HTR-8/SVneo (cell line): ENCODE measurements around the gene SF3B3.
"Not testable (repeated sequence)": the region's sequence is repeated elsewhere in the genome, so short reads cannot be mapped to it uniquely, and the experiment has no call there.

Experiments
- DNase-seq: peaks from one replicate; pipeline ENCODE4 v3.0.0; 2011; ENCODE audit warnings: low spot score, mixed read lengths; ENCODE audit not compliant: insufficient read length
- FAIRE-seq: peaks from 2 replicates; lab custom pipeline; 2011; peaks lifted over from hg19 to GRCh38; lab: Jason Lieb, UNC

Gene SF3B3

DNA sequence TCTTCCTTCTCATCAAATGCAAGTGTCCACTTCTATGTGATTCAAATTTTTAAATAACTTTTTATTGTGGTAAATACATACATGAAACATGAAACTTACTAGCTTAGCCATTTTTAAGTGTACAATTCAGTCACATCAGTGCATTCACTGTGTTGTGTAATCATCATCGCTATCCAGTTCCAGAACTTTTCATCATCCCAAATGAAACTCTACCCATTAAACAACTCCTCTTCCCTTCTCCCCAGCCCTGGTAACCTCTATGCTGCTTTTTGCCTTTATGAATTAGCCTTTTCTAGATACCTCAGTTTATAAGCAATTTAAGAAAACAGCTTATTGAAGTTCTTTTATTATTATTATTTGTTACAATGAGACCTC lies 81.7 kb downstream of the SF3B3 start:
- FAIRE-seq (no peak), DNase-seq (no peak)

DNA sequence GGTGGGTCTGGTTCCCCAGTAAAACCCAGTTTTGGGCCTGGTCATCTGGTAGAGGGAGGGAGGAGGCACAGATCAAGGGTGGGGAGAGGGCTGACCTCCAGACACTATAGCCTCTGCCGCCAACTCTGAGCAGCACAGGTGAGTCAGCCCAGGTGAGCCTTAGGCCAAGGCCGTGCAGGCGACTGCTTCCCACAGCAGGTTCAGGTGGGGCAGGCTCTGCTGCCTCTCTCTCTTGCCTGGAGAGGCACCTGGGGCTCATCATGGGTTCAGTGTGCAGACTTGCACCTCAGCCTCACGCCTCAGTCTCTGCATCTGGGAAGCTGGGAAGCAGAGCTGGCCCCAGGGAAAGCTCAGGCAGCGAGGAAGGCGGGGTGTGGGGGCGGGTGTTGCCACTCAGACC lies 84.9 kb downstream of the SF3B3 start:
- DNase-seq (no peak), FAIRE-seq (no peak)

DNA sequence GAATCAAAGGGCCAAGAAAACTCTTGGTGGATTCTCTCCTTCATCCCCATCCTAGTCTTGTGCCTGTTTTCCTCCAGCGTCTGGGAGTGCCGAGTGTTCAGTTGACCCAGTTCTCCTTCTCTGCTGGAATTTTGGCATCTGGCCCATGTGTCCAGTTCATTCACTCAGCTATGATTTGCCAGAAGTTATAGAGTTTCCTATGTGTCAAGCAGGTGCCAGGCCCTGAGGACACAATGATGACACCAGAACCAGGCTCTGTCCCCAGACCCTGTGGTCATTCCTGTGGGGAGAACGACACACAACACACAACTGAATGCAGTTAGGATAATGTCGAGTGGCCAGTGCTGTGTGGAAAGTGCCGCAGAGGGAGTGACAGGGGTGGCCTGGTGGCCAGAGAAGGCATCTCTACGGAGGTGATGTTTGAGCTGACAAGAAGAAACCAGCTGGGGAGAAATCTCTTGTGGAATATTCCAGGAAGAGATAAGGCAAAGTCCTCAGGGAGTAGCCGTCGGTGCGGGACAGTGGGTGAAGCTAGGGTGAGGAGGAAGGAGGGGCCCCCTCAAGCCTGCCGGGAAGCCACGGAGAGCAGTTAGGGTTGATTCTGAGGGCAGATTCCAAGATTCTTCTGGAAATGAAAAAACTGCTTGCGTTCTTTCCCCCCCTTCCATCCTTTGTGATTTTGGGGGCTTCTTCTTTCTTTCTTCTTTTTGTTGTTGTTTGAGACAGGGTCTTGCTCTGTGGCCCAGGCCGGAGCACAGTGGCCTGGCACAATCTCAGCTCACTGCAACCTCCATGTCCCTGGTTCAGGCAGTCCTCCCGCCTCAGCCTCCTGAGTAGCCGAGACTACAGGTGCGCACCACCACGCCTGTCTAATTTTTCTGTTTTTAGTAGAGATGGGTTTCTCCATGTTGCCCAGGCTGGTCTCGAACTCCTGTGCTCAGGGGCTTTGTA lies 86.9 kb downstream of the SF3B3 start:
- DNase-seq (no peak), FAIRE-seq (no peak)

DNA sequence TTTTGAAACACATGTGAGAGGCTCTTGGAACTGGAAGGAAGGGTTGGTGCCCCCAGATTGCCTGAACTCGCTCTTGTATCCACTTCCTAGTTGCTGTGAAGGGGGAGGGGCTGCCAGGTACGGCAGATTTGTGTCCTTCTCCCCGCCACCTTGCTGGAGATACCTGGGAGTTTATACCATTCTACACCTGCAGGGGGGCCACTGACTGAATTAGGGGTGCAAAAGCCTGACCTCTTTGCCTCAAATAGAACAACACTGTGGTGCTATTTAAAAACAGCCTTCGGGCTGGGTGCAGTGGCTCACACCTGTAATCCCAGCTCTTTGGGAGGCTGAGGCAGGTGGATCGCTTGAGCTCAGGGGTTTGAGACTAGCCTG lies 87.6 kb downstream of the SF3B3 start:
- no peak for FAIRE-seq
- DNase-seq: no peak

GRCh38 chr16:70611785-70612303 lies 88.2 kb downstream of the SF3B3 start:
- FAIRE-seq (no peak), DNase-seq (no peak)

DNA sequence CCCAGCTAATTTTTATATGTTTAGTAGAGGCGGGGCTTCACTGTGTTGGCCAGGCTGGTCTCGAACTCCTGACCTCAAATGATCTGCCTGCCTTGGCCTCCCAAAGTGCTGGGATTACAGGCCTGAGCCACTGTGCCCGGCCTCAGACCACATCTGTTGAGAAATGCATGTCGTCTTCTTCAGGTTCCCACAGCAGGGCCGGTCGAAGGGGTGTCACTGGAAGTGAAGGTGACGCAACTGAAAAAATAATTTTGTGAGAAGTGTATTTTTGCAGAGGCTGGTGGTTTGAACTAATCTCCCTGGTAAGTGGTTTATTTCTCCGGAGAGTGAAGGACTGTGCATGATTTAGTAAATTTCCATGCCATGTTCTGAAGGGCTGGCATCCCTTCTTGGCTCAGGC lies 89.3 kb downstream of the SF3B3 start:
- DNase-seq (no peak), FAIRE-seq (no peak)

DNA sequence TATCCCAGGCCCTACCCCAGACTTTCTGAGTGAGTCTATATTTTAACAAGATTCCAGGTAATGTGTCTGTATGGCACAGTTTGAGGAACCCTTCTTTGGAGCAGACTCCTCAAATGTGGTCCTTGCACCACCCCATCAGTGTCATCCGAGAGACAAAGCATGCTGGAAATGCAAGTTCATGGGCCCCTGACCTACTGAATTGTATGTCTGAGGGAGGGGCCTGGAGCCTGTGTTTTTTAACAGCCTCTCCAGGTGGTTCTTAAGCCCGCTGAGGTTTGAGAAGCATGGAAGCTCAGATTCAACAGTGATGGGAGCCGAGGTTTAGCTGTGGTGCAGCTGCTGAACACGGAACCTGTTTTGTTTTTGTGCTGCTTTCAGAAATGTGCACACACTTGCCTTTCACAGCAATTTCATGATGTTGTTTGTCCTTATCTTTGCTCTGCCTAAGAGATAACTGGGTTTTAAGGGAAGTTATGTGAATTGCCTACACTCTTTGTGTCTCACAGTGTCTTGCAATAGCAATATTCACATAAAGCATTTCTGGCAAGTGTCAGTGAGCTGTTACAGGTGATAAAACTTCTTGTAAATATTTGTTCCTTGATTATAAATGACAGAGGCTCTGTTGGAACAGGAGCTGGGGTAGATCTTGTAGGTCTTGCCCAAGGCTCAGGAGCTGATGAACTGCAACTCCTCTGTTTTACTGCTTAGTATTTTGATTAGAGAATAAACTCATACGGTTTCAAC lies 90.8 kb downstream of the SF3B3 start:
- FAIRE-seq: no peak

DNA sequence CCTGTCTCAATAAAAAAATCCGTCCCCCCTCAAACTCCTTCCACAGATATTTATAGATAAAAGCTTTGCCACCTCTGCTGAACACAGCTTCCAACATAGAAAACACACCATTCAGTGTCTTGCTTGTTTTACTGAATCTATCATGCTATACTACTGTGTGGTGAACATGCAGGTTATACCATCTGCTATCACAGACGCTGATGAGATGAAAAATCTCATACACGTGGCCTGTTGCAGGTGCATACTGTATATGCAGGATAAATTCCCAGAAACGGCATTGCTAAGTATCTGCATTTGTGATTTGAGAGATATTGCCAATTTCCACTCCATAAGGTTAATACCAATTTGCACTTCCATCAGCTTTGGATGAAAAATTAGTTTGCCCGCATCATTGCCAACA lies 92.3 kb downstream of the SF3B3 start:
- DNase-seq: no peak
- FAIRE-seq: no peak

More for the DNA sequence above, 90.8 kb downstream of the SF3B3 start:
- no peak for DNase-seq

DNA sequence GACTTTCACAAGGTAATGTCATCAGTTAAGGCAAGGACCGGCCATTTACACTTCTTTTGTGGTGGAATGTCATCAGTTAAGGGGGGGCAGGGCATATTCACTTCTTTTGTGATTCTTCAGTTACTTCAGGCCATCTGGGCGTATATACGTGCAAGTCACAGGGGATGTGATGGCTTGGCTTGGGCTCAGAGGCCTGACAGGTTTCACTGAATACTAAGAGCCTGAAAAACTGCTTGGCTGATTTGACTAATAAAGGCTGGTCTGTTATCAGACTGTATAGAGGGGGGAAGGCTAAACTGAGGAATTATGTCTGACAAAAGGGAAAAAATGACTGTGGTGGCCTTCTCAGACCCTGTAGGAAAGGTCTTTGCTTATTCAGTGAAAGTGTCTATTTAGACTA lies 98.2 kb downstream of the SF3B3 start:
- DNase-seq, FAIRE-seq: not testable (repeated sequence)
